Measurements from ENCODE around the gene IL1RAPL2. TPM values are rescaled to one million over a fixed set of nuclear protein-coding genes. Genes with fewer than 3 reads are reported as not detected.

Gene IL1RAPL2
- polyA plus RNA-seq, 1 experiment, result not detected

GRCh38 chrX:105150557-105150956 lies 584.6 kb downstream of the IL1RAPL2 start:
- ChIA-PET POLR2A (interaction anchor here (0.9 kb wide), 1 partner anchor 15 kb away, joined by 3 read pairs; no protein-coding TSS in a partner anchor), CTCF (no interaction called here)
- Histone ChIP-seq H3K27me3 (ENCODE audit: control insufficient read depth, insufficient read depth, low read length) (no peaks in the 10 kb centered on the region), H3K4me3 (ENCODE audit: low read depth, low read length) (no peak overlapping the region), H3K36me3 (ENCODE audit: control insufficient read depth, insufficient read depth, low read length) (no peaks in the 10 kb centered on the region)
- peak; percentile 53 for DNase-seq (ENCODE audit: low read depth)
- no peak for TF ChIP-seq CTCF (IDR thresholded peaks at IDR 0.05; ENCODE audit: insufficient read depth, low read depth, low read length)

GRCh38 chrX:105167233-105167632 lies 601.2 kb downstream of the IL1RAPL2 start:
- no peak overlapping the region for H3K4me3 ChIP-seq (ENCODE audit: low read depth, low read length)
- H3K36me3 ChIP-seq (ENCODE audit: control insufficient read depth, insufficient read depth, low read length), result no peaks in the 10 kb centered on the region
- ChIA-PET POLR2A (no interaction called here), CTCF (no interaction called here)
- no peak for TF ChIP-seq CTCF (IDR thresholded peaks at IDR 0.05; ENCODE audit: insufficient read depth, low read depth, low read length)
- no peak for DNase-seq (ENCODE audit: low read depth)
- no peaks in the 10 kb centered on the region for H3K27me3 ChIP-seq (ENCODE audit: control insufficient read depth, insufficient read depth, low read length)

- no peak for TF ChIP-seq CTCF (IDR thresholded peaks at IDR 0.05; ENCODE audit: insufficient read depth, low read depth, low read length)
- no peaks in the 10 kb centered on the region for H3K27me3 ChIP-seq (ENCODE audit: control insufficient read depth, insufficient read depth, low read length)
- ChIA-PET POLR2A (no interaction called here), CTCF (no interaction called here)
- DNase-seq (ENCODE audit: low read depth), result no peak
- H3K36me3 ChIP-seq (ENCODE audit: control insufficient read depth, insufficient read depth, low read length), result no peaks in the 10 kb centered on the region
- H3K4me3 ChIP-seq (ENCODE audit: low read depth, low read length), result no peak overlapping the region
Measured at GRCh38 chrX:105168577-105168976, 602.6 kb downstream of the IL1RAPL2 start.

- DNase-seq (ENCODE audit: low read depth), result no peak
- no peaks in the 10 kb centered on the region for H3K36me3 ChIP-seq (ENCODE audit: control insufficient read depth, insufficient read depth, low read length)
- CTCF ChIA-PET, result no interaction called here
- no peaks in the 10 kb centered on the region for H3K27me3 ChIP-seq (ENCODE audit: control insufficient read depth, insufficient read depth, low read length)
- POLR2A ChIA-PET, result no interaction called here
- no peak overlapping the region for H3K4me3 ChIP-seq (ENCODE audit: low read depth, low read length)
- TF ChIP-seq CTCF (IDR thresholded peaks at IDR 0.05; ENCODE audit: insufficient read depth, low read depth, low read length), result no peak
Measured at GRCh38 chrX:105173071-105173470, 607.1 kb downstream of the IL1RAPL2 start.

- Histone ChIP-seq H3K36me3 (ENCODE audit: control insufficient read depth, insufficient read depth, low read length) (no peaks in the 10 kb centered on the region), H3K27me3 (ENCODE audit: control insufficient read depth, insufficient read depth, low read length) (no peaks in the 10 kb centered on the region), H3K4me3 (ENCODE audit: low read depth, low read length) (no peak overlapping the region)
- TF ChIP-seq CTCF (IDR thresholded peaks at IDR 0.05; ENCODE audit: insufficient read depth, low read depth, low read length), result no peak
- ChIA-PET CTCF (no interaction called here), POLR2A (no interaction called here)
- no peak for DNase-seq (ENCODE audit: low read depth)
Measured at GRCh38 chrX:105179644-105180043, 613.6 kb downstream of the IL1RAPL2 start.

All from BJ (cell line).